GM10266 (cell line): ENCODE results near the gene TBCD.

Experiments
- DNase-seq: peaks from one replicate; pipeline ENCODE4 v3.0.0; 2012; ENCODE audit errors: extremely low spot score
- CTCF ChIP-seq: IDR thresholded peaks from 2 replicates; pipeline ENCODE4 v1.5.1; 2012; ENCODE audit warnings: mild to moderate bottlenecking, low read depth; ENCODE audit not compliant: control insufficient read depth, insufficient read depth; ENCODE audit errors: missing control alignments

The TBCD gene

GRCh38 chr17:82812058-82812457, 60.2 kb downstream of the TBCD start:
- no peak for DNase-seq
- TF ChIP-seq CTCF = no peak

GRCh38 chr17:82812601-82813000, 60.7 kb downstream of the TBCD start:
- TF ChIP-seq CTCF = no peak

GRCh38 chr17:82813299-82814051, 61.6 kb downstream of the TBCD start:
- DNase-seq = no peak
- no peak for TF ChIP-seq CTCF

More at GRCh38 chr17:82812601-82813000, 60.7 kb downstream of the TBCD start:
- DNase-seq = no peak

GRCh38 chr17:82814834-82815233, 63.0 kb downstream of the TBCD start:
- DNase-seq = no peak

GRCh38 chr17:82815354-82815753, 63.5 kb downstream of the TBCD start:
- DNase-seq = no peak
- no peak for TF ChIP-seq CTCF

More at GRCh38 chr17:82814834-82815233, 63.0 kb downstream of the TBCD start:
- no peak for TF ChIP-seq CTCF

GRCh38 chr17:82815790-82816305, 64.0 kb downstream of the TBCD start:
- no peak for TF ChIP-seq CTCF
- no peak for DNase-seq

GRCh38 chr17:82816358-82816757, 64.5 kb downstream of the TBCD start:
- TF ChIP-seq CTCF = no peak

More at GRCh38 chr17:82816358-82816757, 64.5 kb downstream of the TBCD start:
- DNase-seq = no peak
